ENCODE results near the gene ZBED4.

DNA sequence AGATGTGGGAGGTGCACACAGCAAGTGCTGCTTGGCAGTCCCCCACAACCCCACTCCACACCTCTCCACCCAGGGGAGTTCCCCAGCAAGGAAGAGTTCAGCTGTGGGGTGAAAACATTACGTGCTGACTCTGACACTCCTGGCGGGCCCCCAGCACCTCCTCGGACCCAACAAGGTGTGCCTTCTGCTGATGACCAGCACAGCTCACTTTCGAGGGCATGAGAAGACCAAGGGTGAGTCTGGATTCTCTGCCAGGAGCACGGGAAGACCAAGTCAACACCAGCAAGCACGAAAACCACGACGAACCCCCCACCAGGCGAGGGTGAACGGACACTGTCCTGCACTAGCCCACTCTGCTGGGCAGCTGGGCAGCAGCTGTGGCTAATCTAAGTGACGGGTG, 63.2 kb downstream of the ZBED4 start:
- TF ChIP-seq, protein P1, sequence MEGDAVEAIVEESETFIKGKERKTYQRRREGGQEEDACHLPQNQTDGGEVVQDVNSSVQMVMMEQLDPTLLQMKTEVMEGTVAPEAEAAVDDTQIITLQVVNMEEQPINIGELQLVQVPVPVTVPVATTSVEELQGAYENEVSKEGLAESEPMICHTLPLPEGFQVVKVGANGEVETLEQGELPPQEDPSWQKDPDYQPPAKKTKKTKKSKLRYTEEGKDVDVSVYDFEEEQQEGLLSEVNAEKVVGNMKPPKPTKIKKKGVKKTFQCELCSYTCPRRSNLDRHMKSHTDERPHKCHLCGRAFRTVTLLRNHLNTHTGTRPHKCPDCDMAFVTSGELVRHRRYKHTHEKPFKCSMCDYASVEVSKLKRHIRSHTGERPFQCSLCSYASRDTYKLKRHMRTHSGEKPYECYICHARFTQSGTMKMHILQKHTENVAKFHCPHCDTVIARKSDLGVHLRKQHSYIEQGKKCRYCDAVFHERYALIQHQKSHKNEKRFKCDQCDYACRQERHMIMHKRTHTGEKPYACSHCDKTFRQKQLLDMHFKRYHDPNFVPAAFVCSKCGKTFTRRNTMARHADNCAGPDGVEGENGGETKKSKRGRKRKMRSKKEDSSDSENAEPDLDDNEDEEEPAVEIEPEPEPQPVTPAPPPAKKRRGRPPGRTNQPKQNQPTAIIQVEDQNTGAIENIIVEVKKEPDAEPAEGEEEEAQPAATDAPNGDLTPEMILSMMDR (IDR thresholded peaks at IDR 0.05) = no peak
- TF ChIP-seq POLR2A (IDR thresholded peaks at IDR 0.05) = no peak

Data from adrenal gland (tissue), 5 donors.